HEK293T (cell line): ENCODE measurements around the gene SCN4A.

ENCODE experiments used
- CTBP1 ChIP-seq: fragments of 450-650 bp; IDR thresholded peaks from 2 replicates; pipeline ENCODE4 v1.6.1; 2016; ENCODE audit warnings: borderline replicate concordance
- FOXM1 ChIP-seq: fragments of 450-650 bp; IDR thresholded peaks from 2 replicates; pipeline ENCODE4 v1.6.1; 2017; ENCODE audit warnings: mild to moderate bottlenecking, borderline replicate concordance
- HDGF ChIP-seq: fragments of 450-650 bp; IDR thresholded peaks from 2 replicates; pipeline ENCODE4 v1.6.1; 2017; ENCODE audit warnings: antibody characterized with exemption, borderline replicate concordance
- NFRKB ChIP-seq: fragments of 450-650 bp; IDR thresholded peaks from 2 replicates; pipeline ENCODE4 v1.6.1; 2016; ENCODE audit warnings: mild to moderate bottlenecking, moderate library complexity
- ZNF384 ChIP-seq: fragments of 450-650 bp; IDR thresholded peaks from 2 replicates; pipeline ENCODE4 v1.6.1; 2016

- TF ChIP-seq FOXM1 (no peak), CTBP1 (no peak), ZNF384 (no peak), NFRKB (no peak), HDGF (no peak)
These were observed 17.1 kb upstream of the SCN4A start for GRCh38 chr17:63989622-63990345.
